Pons (tissue), 1 donor: ENCODE measurements around the gene YIPF2.
"Not testable (repeated sequence)": the region's sequence is repeated elsewhere in the genome, so short reads cannot be mapped to it uniquely, and the experiment has no call there.

Experiments
- DNase-seq: peaks from one replicate; pipeline ENCODE4 v3.0.0-alpha.2; 2016; ENCODE audit warnings: low spot score

The YIPF2 gene

DNA sequence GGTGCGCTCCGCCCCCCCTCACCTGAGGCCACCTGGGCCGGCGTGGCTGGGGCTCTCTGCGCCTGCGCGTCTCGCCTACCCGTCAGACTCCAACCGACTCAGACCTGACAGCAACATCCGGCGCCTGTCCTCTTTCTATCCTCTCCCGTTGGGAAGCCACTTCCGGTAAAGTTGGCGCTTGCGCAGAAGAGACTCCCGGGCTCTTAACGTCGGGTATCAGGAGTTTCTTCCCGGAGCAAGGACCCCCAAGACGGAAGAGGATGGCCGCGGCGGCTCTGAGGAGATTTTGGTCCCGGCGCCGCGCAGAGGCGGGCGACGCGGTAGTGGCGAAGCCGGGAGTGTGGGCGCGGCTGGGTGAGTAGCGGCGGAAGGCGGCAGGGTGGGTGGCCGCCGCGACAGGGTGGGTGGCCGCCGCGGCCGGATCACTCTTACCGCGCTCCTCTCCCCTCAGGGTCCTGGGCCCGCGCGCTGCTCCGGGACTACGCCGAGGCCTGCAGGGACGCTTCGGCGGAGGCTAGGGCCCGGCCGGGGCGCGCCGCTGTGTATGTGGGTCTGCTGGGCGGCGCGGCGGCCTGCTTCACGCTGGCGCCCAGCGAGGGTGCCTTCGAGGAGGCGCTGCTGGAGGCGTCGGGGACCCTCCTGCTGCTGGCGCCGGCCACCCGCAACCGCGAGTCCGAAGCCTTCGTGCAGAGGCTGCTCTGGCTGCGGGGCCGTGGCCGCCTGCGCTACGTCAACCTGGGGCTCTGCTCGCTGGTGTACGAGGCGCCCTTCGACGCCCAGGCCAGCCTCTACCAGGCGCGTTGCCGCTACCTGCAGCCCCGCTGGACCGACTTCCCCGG, at the start of gene YIPF2, which contains the start of gene TIMM29:
TSS of gene YIPF2 (minus strand) at position 77 of the 839 bp plus-strand sequence. CDS start 229 bp downstream, outside the sequence.
TSS of gene TIMM29 (plus strand) at position 249 of the 839 bp plus-strand sequence. CDS start at position 261, 12 bp downstream.
- peak; percentile 99 for DNase-seq

GRCh38 chr19:10977742-10978092, 49.3 kb upstream of the YIPF2 start:
- no peak for DNase-seq

DNA sequence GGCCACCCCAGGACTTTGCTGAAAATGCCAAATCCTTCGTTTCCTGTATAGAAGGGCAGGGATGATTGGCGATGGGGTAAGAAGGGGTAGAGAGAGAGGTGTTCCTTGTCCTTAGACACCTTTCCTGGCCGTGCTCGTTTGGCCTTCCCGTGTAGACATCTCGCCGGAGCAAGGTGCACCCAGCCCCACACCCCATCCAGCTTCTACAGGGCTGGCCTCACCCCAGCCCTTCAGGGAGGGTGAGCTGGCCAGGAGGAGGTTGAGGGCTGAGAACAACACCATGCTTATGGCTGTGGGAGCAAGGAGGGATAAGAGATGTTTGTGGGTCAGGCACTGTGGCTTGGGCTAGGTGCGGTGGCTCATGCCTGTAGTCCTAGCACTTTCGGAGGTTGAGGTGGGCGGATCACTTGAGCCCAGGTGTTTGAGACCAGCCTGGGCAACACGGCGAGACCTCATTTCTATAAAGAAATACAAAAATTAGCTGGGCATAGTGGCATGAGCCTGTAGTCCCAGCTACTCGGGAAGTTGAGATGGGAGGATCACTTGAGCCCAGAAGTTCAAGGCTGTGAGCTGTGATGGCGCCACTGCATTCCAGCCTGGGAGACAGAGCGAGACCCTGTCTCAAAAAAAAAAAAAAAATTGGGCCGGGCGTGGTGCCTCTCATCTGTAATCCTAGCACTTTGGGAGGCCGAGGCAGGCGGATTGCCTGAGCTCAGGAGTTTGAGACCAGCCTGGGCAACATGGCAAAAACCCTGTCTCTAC, 47.9 kb upstream of the YIPF2 start:
- no peak for DNase-seq

- DNase-seq, result no peak
Measured at GRCh38 chr19:10975374-10976130, 47.1 kb upstream of the YIPF2 start.

- no peak for DNase-seq
Measured at GRCh38 chr19:10971107-10971726, 42.8 kb upstream of the YIPF2 start.

DNA sequence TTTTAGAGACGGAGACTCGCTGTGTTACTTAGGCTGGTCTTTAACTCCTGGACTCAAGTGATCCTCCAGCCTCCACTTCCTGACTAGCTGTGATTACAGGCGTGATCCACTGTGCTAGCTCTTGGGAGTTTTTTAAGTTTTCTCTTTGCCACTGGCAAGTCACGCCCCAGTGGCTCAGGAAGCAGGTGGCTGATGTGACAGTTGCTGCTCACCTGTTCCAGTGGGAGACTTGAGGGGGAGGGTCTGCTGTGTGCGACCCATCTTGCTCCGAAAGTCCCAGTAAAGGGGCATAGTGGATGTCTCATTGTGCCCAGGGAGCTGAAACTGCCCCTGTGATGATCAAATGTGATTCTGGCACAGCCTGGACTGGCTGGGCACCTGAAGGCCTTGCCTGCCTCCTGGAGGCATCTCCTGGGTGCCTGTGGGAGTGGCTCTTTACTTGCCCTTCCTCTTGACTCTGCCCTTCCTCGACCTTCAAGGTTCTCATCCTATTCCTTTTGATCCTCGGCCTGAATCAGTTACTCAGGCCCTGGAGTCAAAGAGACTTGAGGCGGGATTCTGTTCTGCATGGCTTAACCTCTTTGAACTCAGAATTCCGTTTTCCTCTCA, 40.2 kb upstream of the YIPF2 start:
- DNase-seq, result no peak

DNA sequence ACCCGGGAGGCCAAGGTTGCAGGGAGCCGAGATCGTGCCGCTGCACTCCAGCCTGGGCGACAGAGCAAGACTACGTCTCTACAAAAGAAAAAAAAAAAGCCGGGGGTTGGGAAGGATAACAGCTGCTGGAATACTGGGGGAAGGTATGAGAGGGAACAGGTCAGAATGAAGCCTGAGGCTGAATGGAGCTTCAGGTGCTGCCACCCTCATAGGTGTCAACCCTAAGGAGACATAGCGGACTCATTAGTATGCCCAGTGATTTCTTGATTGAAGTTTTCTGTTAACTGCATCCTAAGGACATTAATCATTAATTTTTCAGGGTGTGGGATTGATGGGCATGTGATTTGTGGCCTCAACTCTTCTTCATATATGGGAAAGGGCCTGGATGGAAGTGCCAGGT, 38.4 kb upstream of the YIPF2 start:
- DNase-seq, result no peak

- no peak for DNase-seq
Measured at GRCh38 chr19:10965398-10965797, 37.0 kb upstream of the YIPF2 start.

- DNase-seq, result no peak
Measured at GRCh38 chr19:10964903-10965302, 36.5 kb upstream of the YIPF2 start.

DNA sequence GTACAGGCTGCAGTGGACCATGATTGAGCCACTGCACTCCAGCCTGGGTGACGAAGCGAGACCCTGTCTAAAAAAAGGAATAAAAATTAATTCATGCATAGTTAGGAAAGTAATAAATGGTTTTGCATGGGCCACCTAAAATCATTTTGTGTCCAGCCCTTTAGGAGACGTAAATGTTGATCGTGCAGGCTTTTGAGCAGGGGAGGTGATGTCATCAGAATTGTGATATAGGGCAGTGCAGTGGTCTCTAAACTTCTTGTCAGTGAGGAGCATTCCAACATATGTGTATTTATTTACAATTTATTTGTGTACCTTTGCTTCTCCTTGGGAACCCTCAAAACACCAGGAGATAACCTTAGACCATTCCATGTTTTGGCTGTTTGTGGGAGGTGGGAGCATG, 35.4 kb upstream of the YIPF2 start:
- DNase-seq, result no peak

DNA sequence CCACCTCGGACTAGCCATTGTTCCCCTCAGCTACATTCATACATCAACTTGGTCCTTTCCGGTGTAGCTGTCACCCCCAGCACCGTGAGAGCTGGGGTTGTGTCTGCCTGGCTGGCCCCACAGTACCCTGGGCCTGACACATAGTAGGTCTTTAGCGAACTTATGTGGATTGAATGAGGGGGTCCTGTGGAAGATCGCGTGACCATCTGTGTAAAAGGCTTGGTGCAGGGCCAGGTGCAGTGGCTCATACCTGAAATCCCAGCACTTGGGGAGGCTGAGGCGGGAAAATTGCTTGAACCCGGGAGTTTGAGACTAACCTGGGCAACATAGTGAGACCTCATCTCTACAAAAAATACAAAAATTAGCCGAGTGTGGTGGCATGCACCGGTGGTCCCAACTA, 34.4 kb upstream of the YIPF2 start:
- DNase-seq, result no peak

- peak; percentile 29 for DNase-seq
Measured at GRCh38 chr19:10961073-10961860, 32.8 kb upstream of the YIPF2 start.

DNA sequence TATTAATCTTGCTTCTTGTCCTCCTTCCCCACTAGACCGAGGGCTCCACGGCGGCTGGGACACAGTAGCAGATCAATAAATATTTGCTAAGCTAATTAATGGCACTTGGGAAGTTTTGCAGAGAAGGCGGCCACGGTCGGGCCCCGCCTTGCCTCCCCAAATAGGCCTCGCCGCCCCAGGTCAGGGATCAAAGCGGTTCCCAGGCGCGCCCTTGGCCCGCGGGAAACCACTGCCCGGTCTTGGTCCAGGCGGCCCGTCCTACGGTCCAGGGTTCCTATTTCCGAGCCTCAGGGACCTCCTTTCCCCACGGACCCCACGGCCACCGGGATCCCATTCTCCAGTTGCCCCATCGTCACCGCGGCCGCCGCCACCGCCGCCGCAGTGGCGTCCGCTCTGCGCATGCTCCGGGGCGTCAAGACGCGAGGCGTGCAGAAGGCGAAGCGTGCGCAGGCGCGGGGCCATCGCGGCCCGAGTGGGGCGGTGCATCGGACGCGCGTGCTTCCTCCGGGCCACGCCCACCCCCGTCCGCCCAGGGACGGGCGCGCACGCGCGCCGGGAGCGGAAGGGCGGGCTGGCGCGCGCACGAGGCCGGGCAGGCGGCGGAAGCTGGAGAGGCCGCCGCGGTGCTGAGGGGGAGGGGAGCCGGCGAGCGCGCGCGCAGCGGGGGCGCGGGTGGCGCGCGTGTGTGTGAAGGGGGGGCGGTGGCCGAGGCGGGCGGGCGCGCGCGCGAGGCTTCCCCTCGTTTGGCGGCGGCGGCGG, 32.1 kb upstream of the YIPF2 start, which contains the start of gene SMARCA4:
TSS of gene SMARCA4 (plus strand) at position 717 of the 759 bp plus-strand sequence. CDS start 23,122 bp downstream, outside the sequence.
- DNase-seq, result peak; percentile 93

- DNase-seq, result not testable (repeated sequence)
Measured at GRCh38 chr19:10959277-10959968, 31.0 kb upstream of the YIPF2 start.

- no peak for DNase-seq
Measured at GRCh38 chr19:10952809-10953208, 24.4 kb upstream of the YIPF2 start.

DNA sequence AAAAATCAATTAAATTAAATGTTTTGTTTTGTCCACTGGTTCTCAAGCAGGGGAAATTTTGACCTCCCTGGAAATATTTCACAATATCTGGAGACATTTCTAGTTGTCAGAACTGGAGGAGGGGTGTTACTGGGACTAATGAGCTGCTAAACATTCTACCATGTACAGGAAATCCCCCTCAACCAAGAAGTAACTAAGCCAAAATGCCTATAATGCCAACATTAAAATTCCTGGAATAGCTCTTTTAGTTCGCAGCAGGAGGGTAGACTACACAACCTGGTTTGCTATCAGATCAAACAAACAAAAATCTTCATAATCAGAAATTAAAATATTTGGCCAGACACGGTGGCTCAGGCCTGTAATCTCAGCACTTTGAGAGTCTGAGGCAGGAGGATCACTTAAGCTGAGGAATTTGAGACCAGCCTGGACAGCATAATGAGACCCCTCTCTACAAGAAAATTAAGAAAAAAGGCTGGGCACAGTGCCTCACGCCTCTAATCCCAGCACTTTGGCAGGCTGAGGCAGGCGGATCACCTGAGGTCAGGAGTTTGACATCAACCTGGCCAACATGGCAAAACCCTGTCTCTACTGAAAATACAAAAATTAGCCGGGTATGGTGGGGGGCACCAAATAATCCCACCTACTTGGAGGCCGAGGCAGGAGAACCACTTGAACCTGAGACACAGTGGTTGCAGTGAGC, 18.7 kb upstream of the YIPF2 start:
- DNase-seq, result no peak

DNA sequence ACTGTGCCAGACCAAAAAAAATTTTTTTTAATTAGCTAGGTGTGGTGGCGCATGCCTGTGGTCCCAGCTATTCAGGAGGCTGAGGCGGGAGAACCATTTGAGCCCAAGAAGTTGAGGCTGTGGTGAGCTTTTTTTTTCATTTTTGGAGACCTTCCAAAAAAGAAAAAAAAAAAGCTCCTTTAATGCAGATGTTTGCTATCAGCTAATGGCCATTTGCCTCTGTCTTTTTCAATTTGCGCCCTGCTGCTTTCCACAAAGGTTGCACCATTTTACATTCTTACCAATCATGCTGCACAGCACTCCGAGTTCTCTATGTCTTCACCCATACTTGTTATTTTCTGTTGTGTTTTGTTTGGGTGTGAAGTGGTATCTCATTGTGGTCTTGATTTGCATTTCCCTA, 16.8 kb upstream of the YIPF2 start:
- DNase-seq, result no peak

DNA sequence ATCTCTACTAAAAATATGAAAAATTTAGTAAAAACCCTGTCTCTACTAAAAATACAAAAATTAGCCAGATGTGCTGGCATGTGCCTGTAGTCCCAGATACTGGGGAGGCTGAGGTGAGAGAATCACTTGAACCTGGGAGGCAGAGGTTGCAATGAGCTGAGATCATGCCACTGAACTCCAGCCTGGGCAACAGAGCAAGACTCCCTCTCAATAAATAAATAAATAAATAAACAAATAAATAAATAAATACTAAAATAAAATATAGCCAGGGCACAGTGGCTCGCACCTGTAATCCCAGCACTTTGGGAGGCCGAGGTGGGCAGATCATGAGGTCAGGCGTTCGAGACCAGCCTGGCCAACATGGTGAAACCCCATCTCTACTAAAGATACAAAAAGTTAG, 15.0 kb upstream of the YIPF2 start:
- not testable (repeated sequence) for DNase-seq
